HG03439 (cell line): Measurements from ENCODE around the gene PIK3C3.
"Not testable (repeated sequence)": the region's sequence is repeated elsewhere in the genome, so short reads cannot be mapped to it uniquely, and the experiment has no call there.

ENCODE experiments used
- ATAC-seq: cut with Tn5 transposase; IDR thresholded peaks from one replicate; pipeline ENCODE4 v1.9.1; 2021; ENCODE audit warnings: mild to moderate bottlenecking, moderate library complexity; ENCODE audit not compliant: unreplicated experiment

Gene PIK3C3

DNA sequence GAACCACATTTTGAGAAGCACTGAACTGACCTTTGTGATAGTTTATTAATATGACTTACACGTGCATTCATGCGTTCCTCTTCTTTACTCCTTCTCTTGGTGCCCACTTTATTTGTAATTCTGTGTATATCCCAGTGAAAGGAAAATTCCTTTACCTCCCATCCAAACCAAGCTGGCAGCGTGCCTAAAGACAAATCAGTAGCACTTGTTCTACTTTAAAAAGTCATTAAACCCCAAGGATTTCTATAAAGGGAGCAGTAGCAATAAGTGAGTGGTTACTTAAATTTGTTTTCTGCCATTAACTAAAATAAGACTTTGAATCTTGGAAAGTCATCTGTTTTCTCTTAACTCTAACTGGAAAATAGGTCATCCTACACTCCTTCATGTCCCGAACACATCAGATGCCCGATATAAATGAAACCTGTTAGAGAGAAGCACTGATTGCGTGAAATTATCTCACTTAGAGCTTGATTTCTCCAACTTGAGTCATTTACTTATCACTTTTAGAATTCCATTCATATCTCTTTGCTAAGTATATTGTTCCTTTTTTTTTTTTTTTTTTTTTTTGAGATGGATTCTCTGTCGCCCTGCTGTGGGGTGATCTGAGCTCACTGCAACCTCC, 10.7 kb downstream of the PIK3C3 start:
- no peak for ATAC-seq

DNA sequence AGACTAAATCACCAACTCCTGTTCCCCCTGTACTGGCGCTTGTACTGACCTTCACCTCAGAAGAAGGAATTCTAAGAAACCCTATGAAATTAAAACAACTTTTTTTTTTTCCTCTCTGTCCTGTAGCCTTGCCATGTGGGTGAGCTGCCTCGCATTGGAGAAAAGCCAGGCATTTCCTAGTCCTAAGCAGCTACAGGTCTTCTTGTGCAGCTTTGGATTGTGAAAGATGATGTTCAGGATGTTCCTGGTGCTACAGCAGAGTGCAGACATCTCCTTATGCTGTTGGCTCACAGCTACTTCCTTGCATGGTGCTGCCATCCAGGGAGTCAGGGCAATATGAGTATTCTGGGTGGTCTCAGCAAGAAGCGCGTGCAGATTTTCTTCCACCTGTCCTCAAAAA, 11.9 kb downstream of the PIK3C3 start:
- no peak for ATAC-seq

DNA sequence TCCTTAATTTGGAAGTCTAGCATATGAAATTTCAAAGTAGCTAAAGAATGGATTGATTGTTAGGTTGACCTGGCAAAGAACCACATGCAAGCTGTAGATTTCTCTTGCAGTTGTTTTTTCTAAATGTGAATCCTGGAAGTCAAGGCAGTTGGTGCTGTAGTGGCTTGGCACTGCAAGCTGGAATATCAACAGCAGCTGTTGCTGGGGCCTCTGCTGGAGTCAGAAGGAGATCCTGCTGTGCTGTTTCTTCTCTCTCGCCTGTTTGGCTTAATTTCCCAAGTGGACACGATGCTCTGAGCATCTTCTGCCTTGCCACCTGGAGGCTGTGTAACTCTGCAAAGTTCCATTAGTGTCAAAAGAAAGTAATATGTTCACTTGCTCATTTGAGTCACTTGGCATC, 12.6 kb downstream of the PIK3C3 start:
- ATAC-seq, result no peak

DNA sequence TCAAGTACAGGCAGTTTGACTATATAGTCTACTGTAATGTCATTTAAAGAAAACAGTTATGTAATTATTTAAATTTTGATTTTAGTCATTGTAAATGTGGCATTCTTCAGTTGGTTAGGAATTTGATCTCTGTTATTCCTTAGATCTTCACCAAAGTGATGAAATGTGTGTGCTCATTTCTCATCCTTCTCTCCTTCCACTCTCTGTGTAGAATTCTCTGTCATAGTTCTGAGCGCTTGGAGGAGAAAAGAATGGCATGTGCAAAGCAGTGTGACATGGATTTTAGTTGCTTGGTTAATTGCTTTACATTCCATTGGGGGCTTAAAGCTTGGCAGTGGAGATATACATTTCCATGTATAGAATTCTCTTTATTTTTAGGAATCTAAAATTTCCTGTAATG, 14.8 kb downstream of the PIK3C3 start:
- ATAC-seq, result no peak

DNA sequence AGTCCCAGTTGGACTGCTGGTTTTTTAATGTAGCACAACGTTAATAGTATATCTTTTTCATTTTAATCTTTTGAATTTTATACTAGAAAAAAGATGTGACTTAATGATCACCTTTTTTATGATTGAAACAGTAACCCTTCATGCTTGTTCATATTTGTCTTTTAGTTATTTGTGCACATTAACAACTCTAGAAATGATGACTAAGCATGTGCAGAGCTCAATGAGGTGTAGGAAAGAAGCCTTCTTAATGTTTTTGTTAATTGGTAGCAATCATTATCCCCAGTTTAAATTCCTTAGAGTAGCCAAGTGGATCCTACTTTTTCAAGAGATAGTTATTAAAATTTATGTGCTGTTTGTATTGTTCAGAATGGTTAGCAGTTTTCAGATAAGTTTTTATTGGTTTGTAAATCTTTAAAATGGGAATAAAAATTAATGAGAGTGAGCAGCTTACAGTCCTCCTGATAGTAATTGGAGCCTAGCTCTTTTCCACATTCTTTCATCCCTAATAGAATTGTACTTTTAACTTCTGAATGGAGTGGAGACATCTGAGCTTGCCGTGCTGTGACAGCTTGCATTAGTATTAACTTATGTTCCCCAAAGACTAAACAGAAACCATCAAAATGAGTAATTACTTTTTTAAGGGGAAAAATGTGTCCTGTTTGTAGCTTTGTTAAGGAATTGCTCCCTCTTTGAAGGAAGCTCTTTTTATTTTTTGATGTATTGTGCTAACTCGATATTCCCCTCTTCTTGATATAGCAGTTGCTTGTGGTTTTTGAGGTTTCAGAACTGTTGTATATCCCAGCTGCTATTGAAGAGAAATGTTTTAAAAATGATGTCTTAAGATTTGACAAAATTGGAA, 17.3 kb downstream of the PIK3C3 start:
- ATAC-seq, result no peak

DNA sequence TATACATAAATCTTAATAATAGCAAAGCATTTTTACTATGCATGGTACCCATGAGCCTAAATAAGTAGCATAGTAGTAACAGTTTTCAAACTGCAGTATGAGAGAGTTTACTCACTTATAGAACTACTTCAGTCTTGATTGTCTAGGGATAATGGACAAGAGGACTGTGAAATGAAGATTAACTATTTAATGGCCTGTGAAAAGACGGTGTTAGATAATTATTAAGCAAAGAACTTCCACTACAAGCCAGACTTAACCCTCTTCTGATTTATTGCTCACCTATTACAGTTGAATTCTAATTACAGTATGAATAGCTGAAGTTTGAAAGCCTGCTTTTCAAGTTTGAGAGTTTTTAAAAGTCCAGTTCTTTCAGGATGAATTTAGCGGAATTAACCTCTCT, 18.9 kb downstream of the PIK3C3 start:
- ATAC-seq, result no peak

DNA sequence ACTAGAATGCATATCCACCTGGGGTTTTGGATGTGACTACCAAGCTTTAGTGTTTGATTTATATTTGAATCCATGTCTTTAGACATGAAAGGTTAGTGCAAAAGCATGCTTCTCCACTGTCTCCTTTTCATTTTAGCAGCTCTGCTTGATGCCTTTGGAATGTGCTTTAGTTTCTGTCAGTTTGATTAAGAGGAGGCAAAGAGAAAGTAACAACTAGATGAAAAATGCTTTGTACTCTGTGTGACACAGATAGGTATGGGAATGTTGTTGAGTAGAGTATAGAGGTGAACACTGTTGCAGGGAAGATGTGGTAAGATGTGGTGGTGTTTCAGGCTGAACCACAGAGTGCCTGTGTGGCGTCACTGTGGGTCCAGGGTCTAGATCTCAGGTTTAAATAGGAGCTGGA, 19.8 kb downstream of the PIK3C3 start:
- no peak for ATAC-seq

DNA sequence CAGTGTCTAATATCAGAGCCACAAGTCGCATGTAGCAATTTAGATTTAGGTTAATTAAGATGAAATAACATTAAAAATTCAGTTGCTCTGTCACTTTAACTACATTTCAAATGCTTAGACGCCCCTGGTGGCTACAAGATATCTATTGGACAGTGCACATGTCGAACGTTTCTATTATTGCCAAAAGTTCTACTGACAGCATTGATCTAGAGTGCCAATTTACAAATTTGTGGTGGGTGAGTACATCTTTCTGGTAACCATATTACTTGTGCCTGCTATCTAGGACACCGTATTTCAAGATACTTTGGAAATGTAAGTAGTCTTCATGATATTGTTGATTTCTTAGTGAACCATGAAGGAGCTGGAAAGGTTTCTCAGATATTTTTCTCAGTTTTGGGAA, 20.2 kb downstream of the PIK3C3 start:
- ATAC-seq, result no peak

DNA sequence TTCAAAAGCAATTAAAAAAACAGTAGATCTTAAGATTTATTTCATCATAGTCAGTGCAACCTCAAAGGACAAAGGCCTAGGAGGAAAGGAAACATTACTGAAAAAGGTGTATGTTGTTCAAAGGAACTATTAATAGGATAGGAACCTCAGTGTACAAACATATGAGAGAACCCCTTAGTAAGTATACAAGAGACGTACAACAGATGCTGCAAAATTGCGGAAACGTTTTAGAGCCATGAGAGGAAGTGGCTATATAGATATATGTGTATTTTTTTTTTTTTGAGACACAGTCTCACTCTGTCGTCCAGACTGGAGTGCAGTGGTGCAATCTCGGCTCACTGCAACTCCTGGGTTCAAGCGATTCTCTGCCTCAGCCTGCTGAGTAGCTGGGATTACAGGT, 22.2 kb downstream of the PIK3C3 start:
- ATAC-seq, result no peak

DNA sequence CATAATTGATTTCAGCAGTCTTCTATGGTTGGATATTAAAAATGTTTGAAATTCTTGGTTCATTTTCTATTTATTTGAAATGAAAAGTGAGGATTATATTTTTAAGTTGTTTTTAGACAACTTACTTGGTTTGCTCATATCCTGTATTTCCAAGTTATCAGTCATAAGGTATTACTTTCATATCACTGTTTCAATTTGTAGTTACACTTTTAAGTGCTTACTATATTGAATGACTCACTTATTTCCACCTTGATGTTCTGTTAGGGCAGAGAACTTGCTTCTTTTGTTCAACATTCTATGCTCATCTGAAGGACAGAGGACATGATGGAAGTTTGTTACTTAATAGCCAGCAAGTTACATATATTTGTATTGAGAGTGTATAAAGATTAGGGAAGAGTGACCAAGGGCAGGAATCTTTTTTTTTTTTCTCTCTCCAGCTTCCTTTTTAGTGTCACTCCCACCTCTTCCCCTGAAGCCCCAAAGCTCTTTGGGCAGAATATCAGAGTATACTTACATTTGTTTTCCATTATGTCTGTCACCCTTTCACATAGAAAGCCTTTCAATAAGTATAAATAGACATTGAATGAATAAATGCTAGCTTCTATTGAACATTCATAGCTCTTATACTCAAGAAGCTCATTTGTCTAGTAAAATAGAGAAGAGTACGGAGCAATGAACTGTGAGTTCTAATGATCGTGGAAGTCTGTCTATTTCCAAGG, 28.1 kb downstream of the PIK3C3 start:
- ATAC-seq, result peak; percentile 93

DNA sequence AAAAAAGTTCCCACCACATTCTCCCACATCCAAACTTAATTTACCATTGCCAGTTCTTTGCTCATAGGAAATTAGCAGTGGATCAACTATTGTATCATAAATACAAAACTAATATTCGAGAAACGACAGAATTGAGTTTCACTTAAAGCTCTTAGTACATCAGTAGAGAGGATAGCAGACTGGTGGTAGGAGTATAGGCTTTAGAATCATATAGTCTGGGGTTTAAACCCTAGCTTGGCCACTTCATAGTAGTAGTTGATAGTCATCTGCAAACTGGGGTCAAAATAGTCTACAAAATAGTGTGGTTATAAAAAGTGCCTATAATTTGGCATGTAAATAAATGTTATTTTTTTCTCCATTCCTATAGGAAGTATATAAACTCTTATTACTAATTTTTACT, 30.9 kb downstream of the PIK3C3 start:
- ATAC-seq, result no peak

DNA sequence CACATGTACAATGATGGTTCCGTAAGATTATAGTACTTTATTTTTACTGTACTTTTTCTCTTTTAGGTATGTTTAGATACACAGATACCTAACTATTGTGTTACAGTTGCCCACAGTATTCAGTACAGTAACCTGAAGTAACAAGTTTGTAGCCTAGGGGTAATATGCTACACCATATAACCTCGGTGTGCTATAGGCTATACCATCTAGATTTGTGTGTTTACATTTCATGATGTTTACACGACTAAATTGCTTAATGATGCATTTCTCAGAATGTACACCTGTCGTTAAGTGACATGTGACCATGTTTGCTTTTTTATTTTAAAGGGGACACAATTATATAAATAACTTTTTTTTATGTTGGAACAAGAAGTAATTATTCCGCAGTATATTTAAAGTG, 34.5 kb downstream of the PIK3C3 start:
- ATAC-seq, result no peak

DNA sequence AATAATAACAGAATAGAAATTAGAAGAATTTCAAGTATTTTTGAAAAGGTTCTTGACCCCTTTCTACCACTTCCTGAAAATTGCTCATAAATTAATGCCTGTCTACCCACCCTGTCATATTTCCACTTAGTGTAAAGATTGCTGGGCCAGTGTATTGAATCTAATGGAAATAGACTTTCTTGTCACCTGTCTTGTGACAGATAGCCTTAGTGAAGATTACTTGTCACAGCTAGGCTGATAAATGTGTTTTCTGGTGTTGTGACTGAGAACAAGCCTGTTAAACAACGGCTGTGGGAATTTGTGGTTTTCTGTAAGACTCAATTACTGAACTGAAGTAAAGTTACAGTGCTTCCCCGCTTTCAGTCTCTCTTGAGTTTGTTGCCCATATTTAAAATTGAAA, 37.0 kb downstream of the PIK3C3 start:
- no peak for ATAC-seq

DNA sequence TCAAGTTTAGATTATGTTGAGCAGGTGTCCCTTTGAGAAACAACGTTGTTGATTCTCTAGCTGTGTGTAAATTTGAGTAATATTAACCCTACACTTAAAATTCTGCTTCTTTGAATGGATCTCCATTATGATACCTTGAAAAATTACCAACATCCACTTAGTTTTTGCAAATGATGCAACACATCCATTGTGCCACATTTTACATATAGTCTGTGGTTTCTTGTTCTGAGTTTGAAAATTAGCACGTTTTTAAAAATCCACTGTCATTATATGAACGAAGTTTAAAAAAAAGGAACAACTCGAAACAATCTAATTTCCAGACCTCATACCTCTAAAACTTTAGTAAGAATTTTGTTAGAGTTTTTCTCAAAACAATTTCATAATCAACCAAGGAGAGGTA, 37.7 kb downstream of the PIK3C3 start:
- ATAC-seq, result no peak

DNA sequence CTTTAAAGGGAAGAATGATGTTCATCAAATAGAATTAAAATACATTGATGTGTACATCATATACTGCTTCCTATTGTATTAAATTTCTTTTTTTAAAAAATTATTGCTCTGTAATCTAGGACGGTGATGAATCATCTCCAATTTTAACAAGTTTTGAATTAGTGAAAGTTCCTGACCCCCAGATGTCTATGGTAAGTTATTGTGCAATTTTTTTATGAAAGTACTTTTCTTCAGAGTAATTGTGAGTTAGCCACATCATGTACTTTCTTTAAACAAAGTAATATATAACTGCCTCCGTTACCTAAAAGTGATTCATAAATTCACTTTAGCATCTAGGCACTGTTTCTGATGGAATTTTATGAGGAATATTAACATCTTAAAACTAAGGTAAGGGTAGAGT, 38.1 kb downstream of the PIK3C3 start:
- ATAC-seq, result no peak

DNA sequence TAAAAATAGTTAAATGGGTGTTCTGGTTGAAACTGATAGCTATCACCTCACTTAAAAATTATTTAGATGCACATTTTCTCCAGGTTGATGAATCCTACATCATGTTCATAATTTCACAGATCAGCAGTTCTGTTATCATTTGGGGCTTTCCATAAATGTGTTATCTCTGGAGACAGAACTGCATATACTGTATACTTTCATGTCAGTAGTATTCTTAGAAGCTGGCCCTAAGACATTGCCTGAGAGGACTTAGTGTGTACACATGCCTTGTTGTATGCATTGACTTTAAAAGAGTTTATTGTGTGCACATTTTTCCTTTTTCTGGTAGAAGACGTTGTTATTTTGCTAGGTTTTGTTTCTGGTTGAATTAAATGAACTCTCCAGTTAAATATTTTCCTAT, 41.0 kb downstream of the PIK3C3 start:
- no peak for ATAC-seq

DNA sequence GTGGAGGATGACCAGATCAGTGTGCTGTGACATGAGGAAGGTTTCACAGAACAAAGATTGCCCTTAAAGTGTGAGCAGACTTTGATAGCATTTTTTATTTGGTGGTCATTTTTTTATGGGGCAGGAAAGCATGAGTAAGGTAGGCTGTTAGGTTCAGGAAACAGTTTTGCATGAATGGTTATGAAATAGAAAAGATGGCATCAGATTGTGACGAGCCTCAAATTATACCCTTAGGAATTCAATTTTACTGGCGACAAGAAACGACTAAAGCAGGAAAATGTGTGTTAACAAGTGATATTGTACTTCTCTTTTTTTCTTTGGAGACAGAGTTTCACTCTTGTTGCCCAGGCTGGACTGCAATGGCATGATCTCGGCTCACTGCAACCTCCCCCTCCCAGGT, 44.7 kb downstream of the PIK3C3 start:
- no peak for ATAC-seq

DNA sequence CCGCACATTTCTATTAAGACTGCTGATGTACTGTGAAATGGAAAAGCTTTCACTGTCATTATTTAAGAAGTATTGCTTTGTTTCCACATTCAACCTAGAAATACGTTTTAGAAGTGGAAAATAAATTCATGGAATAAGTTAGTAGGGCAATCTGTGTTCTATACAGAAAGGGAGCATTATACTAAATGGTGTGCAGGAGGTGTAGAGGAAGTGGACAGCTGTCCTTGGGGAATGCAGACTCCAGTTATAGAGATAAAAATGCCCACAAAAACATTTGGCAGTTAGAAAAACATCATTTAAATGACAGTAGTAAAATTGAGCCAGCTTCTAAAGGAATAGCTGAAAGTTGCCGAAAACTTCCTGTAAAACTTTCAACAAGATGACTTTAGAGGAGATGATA, 46.8 kb downstream of the PIK3C3 start:
- ATAC-seq, result no peak

DNA sequence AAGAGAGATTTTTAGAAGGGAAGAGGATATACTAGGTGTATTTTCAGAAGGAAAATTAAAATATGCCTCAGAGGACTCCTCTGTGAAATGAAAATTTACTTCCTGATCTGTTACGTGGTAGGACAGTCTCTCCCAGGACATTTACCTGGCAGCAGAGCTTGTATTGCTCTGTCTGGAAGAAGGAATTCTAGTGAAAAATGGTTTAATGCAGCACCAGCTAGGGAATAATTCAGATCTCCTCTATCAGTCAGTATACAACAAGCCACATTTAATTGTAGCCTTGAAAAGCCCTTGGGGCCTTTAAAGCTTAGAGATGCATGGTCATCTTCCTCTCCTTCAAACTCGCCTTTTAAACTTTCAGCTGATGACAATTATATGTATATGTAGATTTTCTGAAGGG, 49.6 kb downstream of the PIK3C3 start:
- no peak for ATAC-seq

DNA sequence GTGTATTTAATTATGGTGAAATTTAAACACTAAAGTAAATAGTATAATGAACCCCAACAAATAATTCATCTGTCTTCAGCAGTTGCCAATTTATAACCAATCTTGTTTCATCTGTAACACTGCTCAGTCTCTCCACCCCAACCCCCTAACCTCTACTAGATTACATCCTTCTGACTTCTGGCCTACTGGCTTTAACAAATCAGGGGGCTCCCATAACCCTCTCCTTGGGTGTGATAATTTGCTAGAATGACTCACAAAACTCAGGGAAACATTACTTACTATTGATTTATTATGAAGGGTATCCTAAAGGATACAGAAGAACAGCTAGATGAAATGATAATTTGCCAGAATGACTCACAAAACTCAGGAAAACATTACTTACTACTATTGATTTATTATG, 50.7 kb downstream of the PIK3C3 start:
- ATAC-seq, result no peak

DNA sequence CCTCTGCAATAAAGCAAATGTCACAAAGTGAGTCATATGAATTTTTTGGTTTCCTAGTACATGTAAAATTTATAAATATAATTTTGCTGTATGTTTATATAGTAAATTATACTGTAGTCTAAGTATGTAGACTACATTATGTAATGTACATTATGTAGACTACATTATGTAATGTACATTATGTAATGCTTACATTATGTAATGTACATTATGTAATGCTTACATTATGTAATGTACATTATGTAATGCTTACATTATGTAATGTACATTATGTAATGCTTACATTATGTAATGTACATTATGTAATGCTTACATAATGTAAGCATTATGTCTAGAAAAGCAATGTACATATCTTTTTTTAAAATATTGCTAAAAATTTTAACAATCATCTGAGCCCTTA, 54.4 kb downstream of the PIK3C3 start:
- ATAC-seq, result not testable (repeated sequence)

DNA sequence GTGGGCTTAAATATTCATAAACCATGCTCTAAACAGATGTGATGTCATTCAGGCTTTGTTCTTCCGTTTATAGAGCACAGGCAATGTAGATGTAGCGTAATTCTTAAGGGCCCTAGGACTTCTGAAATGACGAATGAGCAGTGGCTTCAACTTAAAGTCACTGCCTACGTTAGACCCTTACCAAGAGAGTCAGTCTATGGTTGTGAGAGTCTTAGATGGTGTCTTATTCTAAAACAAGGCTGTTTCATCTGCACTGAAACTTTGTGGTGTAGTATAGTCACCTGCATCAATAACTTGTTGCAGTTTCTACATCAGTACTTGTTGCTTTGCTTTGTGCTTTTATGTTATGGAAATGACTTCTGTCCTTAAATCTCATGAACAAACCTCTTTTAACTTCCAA, 56.0 kb downstream of the PIK3C3 start:
- peak; percentile 99 for ATAC-seq
